HepG2 (cell line): ENCODE results near the gene CCDC69. TPM values are rescaled to one million over a fixed set of nuclear protein-coding genes. Genes with fewer than 3 reads are reported as not detected.

Experiments used
- ATAC-seq: fragments of 200-7000 bp; cut with Tn5 transposase; 3 replicates; pipeline ENCODE4 v1.9.1; 2020; ENCODE audit warnings: mild to moderate bottlenecking, moderate library complexity
- BruUV-seq: library from RNA; stranded (reverse); fragments of 400-500 nt; replicated peaks from 2 replicates; lab custom pipeline; 2021; lab: Mats Ljungman, UMichigan
- CTCF ChIA-PET: fragments of 300-600 bp; formaldehyde crosslinking; extraction: SDS; loops from one replicate; lab custom pipeline; 2021; ENCODE audit warnings: low total read pairs, inconsistent platforms, low intra/inter-chr PET ratio; lab: Yijun Ruan, JAX
- POLR2A ChIA-PET: fragments of 350-600 bp; sonication (Branson Sonifier 250); formaldehyde crosslinking; loops from one replicate; lab custom pipeline; 2020; ENCODE audit warnings: antibody characterized with exemption, inconsistent platforms; lab: Yijun Ruan, JAX
- DNase-seq: peaks from one replicate; pipeline ENCODE4 v3.0.0-alpha.2; 2015; ENCODE audit warnings: low spot score
- FAIRE-seq: peaks from 3 replicates; lab custom pipeline; 2011; peaks lifted over from hg19 to GRCh38; lab: Jason Lieb, UNC
- H2AFZ ChIP-seq: one replicate; pipeline ENCODE4 v1.6.1; 2011; ENCODE audit warnings: low read length, inconsistent platforms
- H3K27ac ChIP-seq: fragments of 300-600 bp; 3 replicates; pipeline ENCODE4 v1.8.0; 2011; ENCODE audit warnings: mixed run types, mild to moderate bottlenecking, mixed read lengths, low read length, inconsistent platforms; ENCODE audit not compliant: insufficient read depth; ENCODE audit errors: extremely low read length
- H3K27me3 ChIP-seq, 2 experiments: fragments of 200-600 bp in 1 of 2; 2 replicates in 1 of 2; 3 replicates in 1 of 2; pipeline versions ENCODE4 v1.6.0 to v1.8.0; 2011; ENCODE audit warnings: low read length in 2 of 2, mild to moderate bottlenecking in 2 of 2, moderate library complexity in 2 of 2, inconsistent platforms in 1 of 2; ENCODE audit not compliant: insufficient read depth in 2 of 2, control insufficient read depth in 1 of 2
- H3K36me3 ChIP-seq, 2 experiments: fragments of 200-600 bp in 1 of 2; replicated peaks in 1 of 2; 2 replicates in 1 of 2; 3 replicates in 1 of 2; pipeline versions ENCODE4 v1.5.1 to v1.8.0; 2011; ENCODE audit warnings: low read length in 2 of 2, inconsistent platforms in 1 of 2; ENCODE audit not compliant: insufficient read depth in 2 of 2, control insufficient read depth in 1 of 2
- H3K4me1 ChIP-seq: 2 replicates; pipeline ENCODE4 v1.5.1; 2012; ENCODE audit warnings: low read length, inconsistent platforms; ENCODE audit not compliant: insufficient read depth
- H3K4me2 ChIP-seq: 2 replicates; pipeline ENCODE4 v1.6.0; 2011; ENCODE audit warnings: low read depth, low read length, inconsistent platforms
- H3K4me3 ChIP-seq, 3 experiments: fragments of 200-600 bp in 1 of 3; sonication (generic), shearing (Covaris generic) in 1 of 3; replicated peaks in 1 of 3; 2 replicates each; pipeline ENCODE4 v1.5.1; 2011 to 2016; ENCODE audit warnings: low read length in 3 of 3, inconsistent platforms in 2 of 3, low read depth in 2 of 3, mild to moderate bottlenecking in 2 of 3, control low read depth in 1 of 3, mixed read lengths in 1 of 3; ENCODE audit not compliant: insufficient read depth in 1 of 3
- H3K79me2 ChIP-seq: one replicate; pipeline ENCODE4 v1.6.1; 2011; ENCODE audit warnings: low read length, inconsistent platforms; ENCODE audit not compliant: insufficient read depth
- H3K9ac ChIP-seq: 2 replicates; pipeline ENCODE4 v1.6.0; 2011; ENCODE audit warnings: mild to moderate bottlenecking, low read depth, low read length, inconsistent platforms; ENCODE audit not compliant: insufficient read depth
- H3K9me3 ChIP-seq: 2 replicates; pipeline ENCODE4 v1.5.1; 2012; ENCODE audit warnings: mild to moderate bottlenecking, low read length
- H4K20me1 ChIP-seq: 2 replicates; pipeline ENCODE4 v1.6.0; 2011; ENCODE audit warnings: inconsistent platforms, mild to moderate bottlenecking, low read length, moderate library complexity; ENCODE audit not compliant: insufficient read depth
- AGO1 ChIP-seq: fragments of 200-400 bp; formaldehyde crosslinking; IDR thresholded peaks from 2 replicates; pipeline ENCODE4 v1.6.1; 2017; ENCODE audit warnings: mild to moderate bottlenecking, low read depth, low read length, moderate library complexity; ENCODE audit not compliant: poor library complexity, severe bottlenecking
- AGO2 ChIP-seq: fragments of 200-400 bp; formaldehyde crosslinking; optimal IDR thresholded peaks from 2 replicates; pipeline ENCODE3; 2017; ENCODE audit warnings: mild to moderate bottlenecking, low read depth, low read length, moderate library complexity
- ATF6 ChIP-seq: sonication (generic); formaldehyde crosslinking; conservative IDR thresholded peaks from 2 replicates; pipeline ENCODE4 v1.4.0; 2020; ENCODE audit warnings: missing genetic modification reagents
- IRF9 ChIP-seq: sonication (generic); formaldehyde crosslinking; IDR thresholded peaks from 2 replicates; pipeline ENCODE4 v1.8.0; 2022; ENCODE audit warnings: missing genetic modification reagents, mild to moderate bottlenecking, borderline replicate concordance
- NFE2L1 ChIP-seq: sonication (generic); formaldehyde crosslinking; IDR thresholded peaks from 2 replicates; pipeline ENCODE4 v1.4.0; 2020; ENCODE audit warnings: missing genetic modification reagents, mild to moderate bottlenecking, borderline replicate concordance
- NR3C1 ChIP-seq: sonication (generic); formaldehyde crosslinking; IDR thresholded peaks from 2 replicates; pipeline ENCODE4 v1.4.0; 2020; ENCODE audit warnings: missing genetic modification reagents
- POGK ChIP-seq: sonication (generic); formaldehyde crosslinking; conservative IDR thresholded peaks from 2 replicates; pipeline ENCODE4 v1.8.0; 2022; ENCODE audit warnings: mild to moderate bottlenecking, moderate library complexity, missing genetic modification reagents
- ZBTB25 ChIP-seq: IDR thresholded peaks from 2 replicates; pipeline ENCODE4 v1.6.1; 2018; ENCODE audit warnings: missing genetic modification reagents
- WGBS: methylation state at CpG from one replicate; pipeline ENCODE4 v1.1.6; 2017; ENCODE audit warnings: low lambda C conversion rate; 5-methylcytosine and 5-hydroxymethylcytosine counted together
- in situ Hi-C: cut with HindIII; loops from 2 replicates; pipeline ENCODE4 v1.10.0; 2017; ENCODE audit warnings: low pct_unique_long_range_greater_than_20kb; ENCODE audit not compliant: extremely low pct_ligation_motif_present
- intact Hi-C: fragments of 100-400 bp; cut with micrococcal nuclease; formaldehyde crosslinking; loops from one replicate; pipeline ENCODE4 v1.10.0; 2022; ENCODE audit not compliant: unreplicated experiment
- polyA plus RNA-seq, 8 experiments: library from polyadenylated mRNA; depleted of rRNA in 3 of 8; stranded (reverse) in 7 of 8; unstranded in 1 of 8; fragments of >200 nt; fragmentation: Illumina TruSeq in 4 of 8; extraction: Trizol in 4 of 8; gene quantifications; 2 replicates each; pipeline versions ENCODE4 v1.2.1 to v1.2.3, GENCODE V29; 2011 to 2016; ENCODE audit warnings: low read depth in 4 of 8, missing spikeins in 1 of 8, mixed read lengths in 1 of 8; ENCODE audit not compliant: insufficient read depth in 1 of 8
- total RNA-seq, 5 experiments: library from RNA; depleted of rRNA; stranded (reverse); fragments of >200 nt; fragmentation: Illumina TruSeq; extraction: Trizol; gene quantifications; 2 replicates each; pipeline ENCODE4 v1.2.3, GENCODE V29; 2016; ENCODE audit warnings: low read depth in 1 of 5

CCDC69 gene
- total and polyA plus RNA-seq, 2 of the 13 experiments (the other 11 are each of a cell fraction or from before 2014, with no cell fraction given) = 12.2 to 45.2 TPM

- WGBS = 85% methylated on average over 4 of the region's 4 CpGs
Observed at GRCh38 chr5:151181818-151182523, 41.9 kb downstream of the CCDC69 start.

GRCh38 chr5:151180291-151180690 is 43.6 kb downstream of the CCDC69 start:
- no peak for ATAC-seq
- in situ Hi-C loops = no loop called here
- DNase-seq = no peak
- ChIA-PET POLR2A (no interaction called here), CTCF (no interaction called here)
- Histone ChIP-seq H3K36me3 (no peaks in the 10 kb centered on the region; a peak in 1 of 5 replicates), H3K4me2 (no peak overlapping the region), H3K9ac (no peak overlapping the region), H4K20me1 (no peaks in the 10 kb centered on the region), H3K27ac (no peak overlapping the region), H3K4me3 (no peak overlapping the region), H3K4me1 (no peaks in the 10 kb centered on the region), H2AFZ (no peak overlapping the region), H3K79me2 (no peaks in the 10 kb centered on the region), H3K27me3 (no peaks in the 10 kb centered on the region), H3K9me3 (no peaks in the 10 kb centered on the region)
- no peak for TF ChIP-seq POGK (CRISPR knock-in tag)
- TF ChIP-seq ATF6 (CRISPR knock-in tag) = no peak
- TF ChIP-seq ZBTB25 (CRISPR knock-in tag) = no peak
- intact Hi-C loops = no loop called here
- 85% methylated on average over 3 of the region's 6 CpGs for WGBS
- FAIRE-seq = no peak
- no TSS peak for BruUV-seq

More at GRCh38 chr5:151181818-151182523, 41.9 kb downstream of the CCDC69 start:
- intact Hi-C loops (no loop called here), in situ Hi-C loops (no loop called here)
- Histone ChIP-seq H2AFZ (no peak overlapping the region), H3K9ac (no peak overlapping the region), H3K4me2 (no peak overlapping the region), H3K27ac (no peak overlapping the region), H3K36me3 (peaks cover 0 to under 1% of the 10 kb centered on the region in 2 experiments; a peak in 1 of 5 replicates), H3K9me3 (no peaks in the 10 kb centered on the region), H3K4me1 (no peaks in the 10 kb centered on the region), H3K27me3 (no peaks in the 10 kb centered on the region), H3K4me3 (no peak overlapping the region), H4K20me1 (no peaks in the 10 kb centered on the region; the same call in 1 of the 2 replicates), H3K79me2 (no peaks in the 10 kb centered on the region)
- DNase-seq (no peak), ATAC-seq (no peak), FAIRE-seq (no peak)
- ChIA-PET POLR2A (no interaction called here), CTCF (no interaction called here)
- TF ChIP-seq AGO2 (no peak), NR3C1 (CRISPR knock-in tag) (no peak), NFE2L1 (CRISPR knock-in tag) (no peak), AGO1 (no peak), IRF9 (CRISPR knock-in tag) (no peak)
- BruUV-seq = no TSS peak
